GM12878 (cell line): ENCODE measurements around the gene TPM4. TPM values are rescaled to one million over a fixed set of nuclear protein-coding genes. Genes with fewer than 3 reads are reported as not detected.
A peak's percentile ranks its signal among the peaks of the same experiment; 100 is the strongest.

ENCODE experiments used
- ATAC-seq: fragments of 200-7000 bp; cut with Tn5 transposase; 3 replicates; pipeline ENCODE4 v1.9.1; 2020; ENCODE audit warnings: mild to moderate bottlenecking, moderate library complexity
- BruUV-seq: library from RNA; stranded (reverse); fragments of 400-500 nt; replicated peaks from 2 replicates; lab custom pipeline; 2021; lab: Mats Ljungman, UMichigan
- CTCF ChIA-PET: fragments of 300-600 bp; sonication (Branson Sonifier 250); formaldehyde crosslinking; extraction: SDS; loops from one replicate; lab custom pipeline; 2021; ENCODE audit warnings: inconsistent platforms; lab: Yijun Ruan, JAX
- POLR2A ChIA-PET: fragments of 350-600 bp; formaldehyde crosslinking; extraction: SDS; loops from one replicate; lab custom pipeline; 2021; ENCODE audit warnings: inconsistent platforms; lab: Charles Lee
- RAD21 ChIA-PET: fragments of 300-600 bp; sonication (Branson Sonifier 250); formaldehyde crosslinking; loops from one replicate; lab custom pipeline; 2023; ENCODE audit warnings: antibody characterized with exemption; ENCODE audit not compliant: unreplicated experiment; lab: Charles Lee
- SMC1A ChIA-PET: fragments of 300-600 bp; sonication (Branson Sonifier 250); formaldehyde crosslinking; loops from one replicate; lab custom pipeline; 2023; ENCODE audit not compliant: unreplicated experiment, uncharacterized antibody; lab: Charles Lee
- DNase-seq: peaks from one replicate; pipeline ENCODE4 v3.0.0-alpha.2; 2011; ENCODE audit warnings: low read depth, low spot score
- FAIRE-seq: peaks from 3 replicates; lab custom pipeline; 2011; peaks lifted over from hg19 to GRCh38; lab: Jason Lieb, UNC
- H2AFZ ChIP-seq: 2 replicates; pipeline ENCODE4 v1.6.0; 2011; ENCODE audit warnings: low read depth, low read length, control low read depth; ENCODE audit not compliant: control insufficient read depth
- H3K27ac ChIP-seq: 2 replicates; pipeline ENCODE4 v1.5.1; 2011; ENCODE audit warnings: control low read depth; ENCODE audit not compliant: control insufficient read depth, insufficient read depth
- H3K27me3 ChIP-seq, 2 experiments: replicated peaks in 1 of 2; 2 replicates each; pipeline versions ENCODE4 v1.6.0 to v1.6.1; 2011; ENCODE audit warnings: low read length in 1 of 2; ENCODE audit not compliant: control insufficient read depth in 2 of 2, insufficient read depth in 2 of 2
- H3K36me3 ChIP-seq, 2 experiments: 2 replicates each; pipeline ENCODE4 v1.5.1; 2011; ENCODE audit warnings: low read length in 1 of 2; ENCODE audit not compliant: control insufficient read depth in 2 of 2, insufficient read depth in 2 of 2
- H3K4me1 ChIP-seq: 2 replicates; pipeline ENCODE4 v1.6.1; 2011; ENCODE audit warnings: mild to moderate bottlenecking, low read length, moderate library complexity, mixed read lengths; ENCODE audit not compliant: control insufficient read depth, insufficient read depth
- H3K4me2 ChIP-seq: 2 replicates; pipeline ENCODE4 v1.6.0; 2011; ENCODE audit warnings: control low read depth; ENCODE audit not compliant: control insufficient read depth, insufficient read depth
- H3K4me3 ChIP-seq: fragments of 200-600 bp; sonication (generic); 2 replicates; pipeline ENCODE4 v1.5.1; 2016
- H3K79me2 ChIP-seq: 2 replicates; pipeline ENCODE4 v1.6.0; 2011; ENCODE audit warnings: low read length; ENCODE audit not compliant: control insufficient read depth, insufficient read depth
- H3K9ac ChIP-seq: 2 replicates; pipeline ENCODE4 v1.8.0; 2011; ENCODE audit warnings: low read length, control low read depth, mixed read lengths; ENCODE audit not compliant: control insufficient read depth, insufficient read depth
- H3K9me3 ChIP-seq: replicated peaks from 3 replicates; pipeline ENCODE4 v1.5.1; 2011; ENCODE audit warnings: mild to moderate bottlenecking, low read length; ENCODE audit not compliant: control insufficient read depth, insufficient read depth
- H4K20me1 ChIP-seq: 2 replicates; pipeline ENCODE4 v1.6.0; 2011; ENCODE audit not compliant: control insufficient read depth, insufficient read depth
- ATF7 ChIP-seq: fragments of 450-650 bp; IDR thresholded peaks from 2 replicates; pipeline ENCODE4 v1.6.1; 2016; ENCODE audit warnings: low read depth, mild to moderate bottlenecking
- BACH1 ChIP-seq: fragments of 450-650 bp; IDR thresholded peaks from 2 replicates; pipeline ENCODE4 v1.6.1; 2017; ENCODE audit warnings: mild to moderate bottlenecking, borderline replicate concordance
- CTCF ChIP-seq, 3 experiments: IDR thresholded peaks in 2 of 3; conservative IDR thresholded peaks in 1 of 3; 2 replicates each; pipeline ENCODE4 v1.5.1; 2011; ENCODE audit warnings: low read depth in 3 of 3, low read length in 3 of 3, mild to moderate bottlenecking in 3 of 3, control low read depth in 2 of 3, moderate library complexity in 2 of 3, inconsistent platforms in 1 of 3, mixed read lengths in 1 of 3; ENCODE audit not compliant: control insufficient read depth in 2 of 3, insufficient read depth in 1 of 3; ENCODE audit errors: extremely low read depth in 1 of 3
- E4F1 ChIP-seq: fragments of 450-650 bp; IDR thresholded peaks from 2 replicates; pipeline ENCODE4 v1.6.1; 2018; ENCODE audit warnings: borderline replicate concordance, mild to moderate bottlenecking; ENCODE audit not compliant: partially characterized antibody
- IKZF2 ChIP-seq, 2 experiments: fragments of 450-650 bp; IDR thresholded peaks; 2 replicates each; pipeline ENCODE4 v1.6.1; 2017; ENCODE audit warnings: mild to moderate bottlenecking in 2 of 2, moderate library complexity in 2 of 2
- NFYA ChIP-seq: IDR thresholded peaks from 2 replicates; pipeline ENCODE4 v1.6.1; 2011; ENCODE audit warnings: low read depth, mild to moderate bottlenecking, low read length, improper control_type of control experiment, borderline replicate concordance
- POU2F2 ChIP-seq: IDR thresholded peaks from 3 replicates; pipeline ENCODE4 v1.6.1; 2011; ENCODE audit warnings: low read depth, mild to moderate bottlenecking, low read length, borderline replicate concordance
- SIN3A ChIP-seq: IDR thresholded peaks from 2 replicates; pipeline ENCODE4 v1.6.1; 2012; ENCODE audit warnings: low read depth, low read length, improper control_type of control experiment
- SUPT20H ChIP-seq: IDR thresholded peaks from 2 replicates; pipeline ENCODE4 v1.6.1; 2011; ENCODE audit warnings: low read depth, mild to moderate bottlenecking, low read length, moderate library complexity, borderline replicate concordance; ENCODE audit not compliant: control insufficient read depth
- TCF3 ChIP-seq: IDR thresholded peaks from 2 replicates; pipeline ENCODE4 v1.6.1; 2012; ENCODE audit warnings: low read depth, mild to moderate bottlenecking, low read length, borderline replicate concordance; ENCODE audit not compliant: insufficient read depth
- ZNF217 ChIP-seq: fragments of 450-650 bp; IDR thresholded peaks from 2 replicates; pipeline ENCODE4 v1.6.1; 2017; ENCODE audit warnings: antibody characterized with exemption, mild to moderate bottlenecking
- ZNF384 ChIP-seq: IDR thresholded peaks from 2 replicates; pipeline ENCODE4 v1.6.1; 2012; ENCODE audit warnings: low read depth, mild to moderate bottlenecking, low read length, improper control_type of control experiment, borderline replicate concordance
- ZNF687 ChIP-seq: fragments of 450-650 bp; IDR thresholded peaks from 2 replicates; pipeline ENCODE4 v1.6.1; 2017; ENCODE audit warnings: mild to moderate bottlenecking, moderate library complexity
- WGBS: methylation state at CpG from one replicate; pipeline ENCODE4 v1.1.6; 2016; ENCODE audit warnings: low lambda C conversion rate; ENCODE audit not compliant: insufficient replicate concordance, insufficient coverage; ENCODE audit errors: missing lambda C conversion rate; 5-methylcytosine and 5-hydroxymethylcytosine counted together
- in situ Hi-C: fragments of 300-500 bp; cut with MboI; formaldehyde crosslinking; loops from 9 replicates; pipeline ENCODE4 v1.14.3; 2018; ENCODE audit warnings: mixed read lengths
- intact Hi-C: fragments of 100-400 bp; cut with micrococcal nuclease; formaldehyde crosslinking; loops from one replicate; pipeline ENCODE4 v1.14.2; 2022; ENCODE audit not compliant: unreplicated experiment
- polyA plus RNA-seq, 11 experiments: library from polyadenylated mRNA; depleted of rRNA in 4 of 11; unstranded in 6 of 11; stranded (reverse) in 5 of 11; fragments of >200 nt; fragmentation: Nextera tagmentation in 4 of 11; fragmentation: Illumina TruSeq in 1 of 11; extraction: Ambion mirVana in 4 of 11; extraction: Trizol in 1 of 11; gene quantifications; 1 replicate in 1 of 11; 2 replicates in 10 of 11; pipeline versions ENCODE4 v1.2.1 to v1.2.3, GENCODE V29; 2011 to 2016; ENCODE audit warnings: inconsistent platforms in 2 of 11, missing spikeins in 2 of 11, low read depth in 1 of 11
- total RNA-seq, 4 experiments: library from RNA; depleted of rRNA in 3 of 4; stranded (reverse); fragments of >200 nt in 3 of 4; fragmentation: Illumina TruSeq in 1 of 4; extraction: Trizol in 1 of 4; gene quantifications; 2 replicates each; pipeline versions ENCODE4 v1.2.1 to v1.2.3, GENCODE V29; 2013 to 2021

Gene TPM4
- total and polyA plus RNA-seq, 10 of the 15 experiments (the other 5 are each of a cell fraction or from before 2014, with no cell fraction given) = 183 to 620 (median 407) TPM

GRCh38 chr19:16041299-16041990 lies 34.9 kb upstream of the TPM4 start:
- SMC1A ChIA-PET = interaction anchor here (0.8 to 3.2 kb wide), 22 partner anchors 12 to 345 kb away, joined by 3 to 34 read pairs (median 4); partner anchors contain the start of genes AP1M1, FAM32A, HSH2D and RAB8A
- Histone ChIP-seq H4K20me1 (no peaks in the 10 kb centered on the region), H2AFZ (peak overlapping the region; percentile 8), H3K4me1 (no peaks in the 10 kb centered on the region), H3K27me3 (no peaks in the 10 kb centered on the region), H3K79me2 (no peaks in the 10 kb centered on the region), H3K27ac (no peak overlapping the region), H3K36me3 (no peaks in the 10 kb centered on the region), H3K9ac (no peak overlapping the region), H3K4me3 (no peak overlapping the region), H3K4me2 (no peak overlapping the region; the same call in 1 of the 2 replicates), H3K9me3 (no peaks in the 10 kb centered on the region)
- FAIRE-seq = peak; percentile 13
- in situ Hi-C loops = loop anchor here (5.0 kb wide), 1 partner anchor 146 kb away; the partner anchor contains the start of gene FAM32A
- no peak for DNase-seq
- POLR2A ChIA-PET = interaction anchor here (0.5 to 1.3 kb wide), 4 partner anchors 136 to 161 kb away, joined by 3 to 7 read pairs (median 3); partner anchors contain the start of gene FAM32A
- peak; percentile 91 for ATAC-seq
- CTCF ChIA-PET = interaction anchor here (0.8 to 4.9 kb wide), 44 partner anchors 10 to 916 kb away, joined by 3 to 61 read pairs (median 5); partner anchors contain the start of genes AP1M1, FAM32A, HSH2D and RAB8A
- RAD21 ChIA-PET = interaction anchor here (0.6 to 3.3 kb wide), 14 partner anchors 10 to 843 kb away, joined by 3 to 33 read pairs (median 5); partner anchors contain the start of genes AP1M1, FAM32A and RAB8A
- no TSS peak for BruUV-seq
- intact Hi-C loops = loop anchor here (1.0 kb wide), 1 partner anchor 141 kb away; no protein-coding TSS in a partner anchor
- 17% methylated on average over 24 of the region's 26 CpGs for WGBS
- TF ChIP-seq IKZF2 (IDR thresholded peaks at IDR 0.05) (0 out of 4 replicates have a peak, but pooled peaks of 1 of the 2 experiments have one; percentile 25), NFYA (no peak), CTCF (IDR thresholded peaks at IDR 0.05 in 2 of 3, conservative IDR thresholded peaks at IDR 0.05 in 1 of 3; ENCODE audit: control insufficient read depth in 2 of 3, extremely low read depth in 1 of 3, insufficient read depth in 1 of 3, low read depth in 3 of 3, low read length in 3 of 3) (peak; percentile 92 to 93 (median 92)), E4F1 (no peak), ZNF687 (no peak), POU2F2 (no peak), SUPT20H (no peak), ZNF384 (no peak), BACH1 (no peak), ZNF217 (no peak), SIN3A (no peak), TCF3 (no peak), ATF7 (no peak)
